Activated CD4-positive, alpha-beta memory T cell treated with anti-CD3 and anti-CD28 coated beads for 36 hours (primary cell): ENCODE results near the gene SLC17A9. TPM values are rescaled to one million over a fixed set of nuclear protein-coding genes. Genes with fewer than 3 reads are reported as not detected.

Experiments used
- CTCF ChIA-PET: fragments of 350-600 bp; sonication (Branson Sonifier 250); formaldehyde crosslinking; loops from one replicate; lab custom pipeline; 2021; ENCODE audit warnings: antibody characterized with exemption, inconsistent platforms; lab: Charles Lee
- POLR2A ChIA-PET: fragments of 350-600 bp; sonication (Branson Sonifier 250); formaldehyde crosslinking; loops from one replicate; lab custom pipeline; 2021; ENCODE audit warnings: antibody characterized with exemption; lab: Charles Lee
- DNase-seq: peaks from one replicate; pipeline ENCODE4 v3.0.0-alpha.2; 2020
- H3K27ac Mint-ChIP-seq: one replicate; pipeline ENCODE4 v1.8.0; 2021; ENCODE audit warnings: mixed read lengths
- H3K27me3 Mint-ChIP-seq: one replicate; pipeline ENCODE4 v1.8.0; 2021; ENCODE audit warnings: mixed read lengths
- H3K36me3 Mint-ChIP-seq: one replicate; pipeline ENCODE4 v1.8.0; 2021; ENCODE audit warnings: mixed read lengths
- H3K4me1 Mint-ChIP-seq: one replicate; pipeline ENCODE4 v1.8.0; 2021; ENCODE audit warnings: low read depth, mixed read lengths
- H3K4me3 Mint-ChIP-seq: one replicate; pipeline ENCODE4 v1.8.0; 2021; ENCODE audit warnings: mild to moderate bottlenecking, mixed read lengths
- H3K9me3 Mint-ChIP-seq: one replicate; pipeline ENCODE4 v1.8.0; 2021; ENCODE audit warnings: mixed read lengths
- intact Hi-C: fragments of 100-400 bp; cut with micrococcal nuclease; formaldehyde crosslinking; loops from one replicate; pipeline ENCODE4 v1.15.1; 2023
- total RNA-seq, 2 experiments: library from RNA; stranded (reverse); gene quantifications; one replicate each; pipeline ENCODE4 v1.2.3, GENCODE V29; 2021

The SLC17A9 gene
- total RNA-seq, 2 experiments from 2014 or later: 9.5 to 9.7 TPM

DNA sequence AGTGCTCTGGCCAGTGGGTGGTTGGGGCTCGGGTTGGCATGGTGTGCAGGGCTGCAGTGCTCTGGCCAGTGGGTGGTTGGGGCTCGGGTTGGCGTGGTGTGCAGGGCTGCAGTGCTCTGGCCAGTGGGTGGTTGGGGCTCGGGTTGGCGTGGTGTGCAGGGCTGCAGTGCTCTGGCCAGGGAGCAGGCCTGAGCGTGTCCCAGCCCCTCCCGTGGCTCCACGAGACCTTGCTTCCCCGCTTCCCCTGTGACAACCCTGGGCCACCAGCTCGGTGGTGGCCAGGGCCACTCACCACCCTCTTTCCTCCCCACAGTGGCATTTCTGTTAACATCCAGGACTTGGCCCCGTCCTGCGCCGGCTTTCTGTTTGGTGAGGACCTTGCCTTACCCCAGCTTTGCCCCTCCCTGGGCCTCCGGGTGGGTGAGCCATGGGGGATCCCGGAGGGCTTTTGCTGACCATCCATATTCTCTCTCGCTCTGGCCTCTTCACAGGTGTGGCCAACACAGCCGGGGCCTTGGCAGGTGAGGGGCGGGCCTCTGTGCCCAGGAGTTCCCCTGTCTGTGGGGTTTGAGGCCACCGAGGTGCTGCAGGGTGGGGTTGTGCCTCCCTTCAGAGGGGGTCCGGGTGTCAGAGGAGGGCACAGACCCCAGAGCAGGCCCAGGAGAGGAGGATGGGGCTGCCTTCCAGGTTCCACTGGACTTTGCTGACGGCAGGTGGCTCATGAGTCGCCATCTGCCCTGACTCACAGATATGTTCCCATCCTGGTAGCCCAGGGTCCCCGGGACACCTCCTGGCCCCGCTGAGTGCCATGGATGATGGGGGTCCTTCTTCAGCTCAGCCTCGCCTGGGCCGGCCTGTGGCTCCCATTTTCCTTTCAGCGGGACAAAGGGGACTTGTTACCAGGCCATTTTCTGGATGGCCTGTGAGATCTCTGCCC, 14.0 kb downstream of the SLC17A9 start:
- ChIA-PET POLR2A (no interaction called here), CTCF (interaction anchor here (1.1 kb wide), 1 partner anchor 42 kb away, joined by 4 read pairs; no protein-coding TSS in a partner anchor)
- Mint-ChIP-seq H3K4me3 (no peak overlapping the region), H3K27me3 (peaks cover 3% of the 10 kb centered on the region), H3K36me3 (no peaks in the 10 kb centered on the region), H3K9me3 (no peaks in the 10 kb centered on the region), H3K27ac (no peak overlapping the region), H3K4me1 (no peaks in the 10 kb centered on the region)
- DNase-seq: no peak
- intact Hi-C loops: no loop called here

DNA sequence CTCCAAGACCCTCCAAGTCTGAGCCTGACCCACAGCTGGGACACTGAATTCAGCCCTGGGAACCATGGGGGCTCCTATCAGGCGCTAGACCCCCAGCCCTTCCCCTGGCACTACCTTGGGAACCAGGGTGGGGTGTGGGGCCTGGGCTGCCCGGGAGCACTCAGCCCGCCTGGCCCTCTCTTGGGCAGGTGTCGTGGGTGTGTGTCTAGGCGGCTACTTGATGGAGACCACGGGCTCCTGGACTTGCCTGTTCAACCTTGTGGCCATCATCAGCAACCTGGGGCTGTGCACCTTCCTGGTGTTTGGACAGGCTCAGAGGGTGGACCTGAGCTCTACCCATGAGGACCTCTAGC, 14.6 kb downstream of the SLC17A9 start:
- peaks cover 5% of the 10 kb centered on the region for H3K4me1 Mint-ChIP-seq
- POLR2A ChIA-PET: no interaction called here
- CTCF ChIA-PET: no interaction called here
- no peaks in the 10 kb centered on the region for H3K9me3 Mint-ChIP-seq
- intact Hi-C loops: no loop called here
- peaks cover 9% of the 10 kb centered on the region for H3K27me3 Mint-ChIP-seq
- no peak for DNase-seq
- no peak overlapping the region for H3K27ac Mint-ChIP-seq
- H3K4me3 Mint-ChIP-seq: no peak overlapping the region
- no peaks in the 10 kb centered on the region for H3K36me3 Mint-ChIP-seq

DNA sequence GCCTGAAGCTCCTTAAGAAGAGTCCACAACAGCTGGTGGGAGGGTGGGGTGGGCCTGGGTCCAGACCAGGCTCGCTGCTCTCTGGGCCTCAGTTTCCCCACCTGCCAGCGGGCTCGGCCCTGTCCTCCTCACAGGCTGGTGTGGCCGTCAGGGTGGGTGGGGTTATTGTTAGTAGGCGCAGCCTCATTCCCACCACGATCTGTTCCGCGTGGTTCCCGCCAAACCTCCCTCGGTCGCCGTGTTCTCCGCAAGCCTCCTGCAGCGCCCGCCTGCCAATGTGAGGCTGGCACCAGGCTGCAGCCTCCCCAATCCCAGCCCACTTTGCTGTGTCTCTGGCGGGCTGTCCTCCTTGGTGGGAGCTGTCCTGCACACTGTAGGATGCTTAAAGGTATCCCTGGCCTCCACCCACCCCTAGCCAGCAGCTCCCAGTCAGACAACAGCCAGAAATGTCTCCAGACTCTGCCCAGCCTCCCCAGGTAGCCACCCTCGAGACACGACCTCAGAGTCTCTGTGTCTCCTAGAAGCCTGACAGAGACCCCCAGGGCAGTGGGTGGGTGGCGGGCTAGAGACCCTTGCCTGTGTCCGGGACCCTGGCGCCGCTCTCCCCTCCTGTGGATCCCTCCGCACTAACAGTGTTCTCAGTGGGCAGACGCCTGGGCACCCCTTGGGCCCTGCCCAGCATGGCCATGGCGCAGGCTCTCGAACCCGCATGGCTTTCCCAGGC, 15.3 kb downstream of the SLC17A9 start:
- peaks cover 14% of the 10 kb centered on the region for H3K27me3 Mint-ChIP-seq
- intact Hi-C loops: no loop called here
- no peak overlapping the region for H3K27ac Mint-ChIP-seq
- no peak overlapping the region for H3K4me3 Mint-ChIP-seq
- CTCF ChIA-PET: no interaction called here
- H3K4me1 Mint-ChIP-seq: peaks cover 10% of the 10 kb centered on the region
- H3K9me3 Mint-ChIP-seq: no peaks in the 10 kb centered on the region
- H3K36me3 Mint-ChIP-seq: no peaks in the 10 kb centered on the region
- no peak for DNase-seq
- POLR2A ChIA-PET: no interaction called here

- DNase-seq: no peak
- POLR2A ChIA-PET: no interaction called here
- intact Hi-C loops: no loop called here
- Mint-ChIP-seq H3K4me1 (peaks cover 10% of the 10 kb centered on the region), H3K9me3 (no peaks in the 10 kb centered on the region), H3K36me3 (no peaks in the 10 kb centered on the region), H3K27ac (no peak overlapping the region), H3K27me3 (peaks cover 18% of the 10 kb centered on the region), H3K4me3 (no peak overlapping the region)
- CTCF ChIA-PET: interaction anchor here (1.9 kb wide), 1 partner anchor 40 kb away, joined by 4 read pairs; no protein-coding TSS in a partner anchor
Observed at GRCh38 chr20:62968378-62969178, 16.1 kb downstream of the SLC17A9 start.

DNA sequence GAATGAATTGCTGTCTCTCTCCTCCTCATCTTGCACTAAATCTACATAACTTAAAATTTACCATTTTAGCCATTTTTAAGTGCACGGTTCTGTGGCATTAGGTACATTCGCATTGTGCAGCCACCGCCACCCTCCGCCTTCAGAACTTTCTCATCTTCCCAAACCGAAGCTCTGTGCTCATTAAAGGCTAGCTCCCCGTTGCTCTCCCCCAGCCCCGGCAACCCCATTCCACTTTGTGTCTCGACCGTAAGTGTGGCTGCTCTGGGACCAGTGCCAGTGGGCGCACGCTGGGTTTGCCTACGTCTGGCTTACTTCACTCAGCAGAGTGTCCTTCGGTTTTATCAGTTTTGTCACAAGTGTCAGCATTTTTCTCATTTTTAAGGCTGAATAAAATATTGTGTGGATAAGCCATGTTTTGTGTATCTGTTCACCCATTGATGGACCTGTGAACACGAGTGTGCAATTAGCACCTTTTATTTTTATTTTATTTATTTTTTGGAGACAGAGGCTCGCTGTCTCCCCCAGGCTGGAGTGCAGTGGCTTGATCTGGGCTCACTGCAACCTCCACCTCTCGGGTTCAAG, 16.8 kb downstream of the SLC17A9 start:
- H3K27ac Mint-ChIP-seq: no peak overlapping the region
- no peaks in the 10 kb centered on the region for H3K36me3 Mint-ChIP-seq
- H3K4me1 Mint-ChIP-seq: peaks cover 10% of the 10 kb centered on the region
- intact Hi-C loops: no loop called here
- CTCF ChIA-PET: interaction anchor here (1.9 to 2.1 kb wide), 2 partner anchors 38 to 40 kb away, joined by 4 to 7 read pairs; partner anchors contain the start of gene BHLHE23
- peaks cover 22% of the 10 kb centered on the region for H3K27me3 Mint-ChIP-seq
- POLR2A ChIA-PET: no interaction called here
- no peak overlapping the region for H3K4me3 Mint-ChIP-seq
- DNase-seq: no peak
- H3K9me3 Mint-ChIP-seq: no peaks in the 10 kb centered on the region

DNA sequence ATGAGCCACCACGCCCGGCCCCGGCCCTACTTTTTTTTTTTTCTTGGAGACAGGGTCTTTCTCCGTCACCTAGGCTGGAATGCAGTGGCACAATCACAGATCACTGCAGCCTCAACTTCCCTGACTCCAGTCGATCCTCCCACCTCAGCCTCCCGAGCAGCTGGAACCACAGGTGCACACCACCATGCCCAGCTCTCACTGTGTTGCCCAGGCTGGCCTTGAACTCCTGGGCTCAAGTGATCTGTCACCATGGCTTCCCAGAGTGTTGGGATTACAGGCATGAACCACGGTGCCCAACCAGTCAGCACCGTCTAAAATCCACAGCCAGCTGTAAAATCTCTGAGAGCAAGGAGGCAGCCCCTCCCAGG, 17.4 kb downstream of the SLC17A9 start:
- intact Hi-C loops: no loop called here
- Mint-ChIP-seq H3K27ac (no peak overlapping the region), H3K36me3 (no peaks in the 10 kb centered on the region), H3K9me3 (no peaks in the 10 kb centered on the region), H3K4me3 (no peak overlapping the region), H3K27me3 (peaks cover 29% of the 10 kb centered on the region), H3K4me1 (peaks cover 10% of the 10 kb centered on the region)
- ChIA-PET CTCF (interaction anchor here (1.5 to 2.1 kb wide), 3 partner anchors 10 to 39 kb away, joined by 4 to 7 read pairs (median 4); partner anchors contain the start of gene BHLHE23), POLR2A (no interaction called here)
- no peak for DNase-seq

GRCh38 chr20:62970307-62971210, 18.1 kb downstream of the SLC17A9 start:
- no peak overlapping the region for H3K27ac Mint-ChIP-seq
- peaks cover 33% of the 10 kb centered on the region for H3K27me3 Mint-ChIP-seq
- ChIA-PET POLR2A (no interaction called here), CTCF (interaction anchor here (1.2 to 2.1 kb wide), 3 partner anchors 9 to 38 kb away, joined by 4 to 8 read pairs (median 7); partner anchors contain the start of gene BHLHE23)
- no peak overlapping the region for H3K4me3 Mint-ChIP-seq
- no peaks in the 10 kb centered on the region for H3K9me3 Mint-ChIP-seq
- no peak for DNase-seq
- H3K36me3 Mint-ChIP-seq: no peaks in the 10 kb centered on the region
- intact Hi-C loops: no loop called here
- H3K4me1 Mint-ChIP-seq: peaks cover 10% of the 10 kb centered on the region

GRCh38 chr20:62971211-62971949, 18.9 kb downstream of the SLC17A9 start:
- no peak overlapping the region for H3K4me3 Mint-ChIP-seq
- no peak for DNase-seq
- intact Hi-C loops: no loop called here
- POLR2A ChIA-PET: no interaction called here
- H3K27ac Mint-ChIP-seq: no peak overlapping the region
- H3K27me3 Mint-ChIP-seq: peaks cover 41% of the 10 kb centered on the region
- H3K4me1 Mint-ChIP-seq: peaks cover 13% of the 10 kb centered on the region
- H3K9me3 Mint-ChIP-seq: no peaks in the 10 kb centered on the region
- CTCF ChIA-PET: interaction anchor here (1.2 to 2.1 kb wide), 4 partner anchors 8 to 38 kb away, joined by 4 to 11 read pairs (median 8); partner anchors contain the start of gene BHLHE23
- H3K36me3 Mint-ChIP-seq: no peaks in the 10 kb centered on the region

- Mint-ChIP-seq H3K27me3 (peaks cover 44% of the 10 kb centered on the region), H3K4me3 (peak overlapping the region; percentile 38), H3K27ac (no peak overlapping the region), H3K36me3 (no peaks in the 10 kb centered on the region), H3K9me3 (no peaks in the 10 kb centered on the region), H3K4me1 (peaks cover 17% of the 10 kb centered on the region)
- intact Hi-C loops: loop anchor here (1.0 kb wide), 1 partner anchor 37 kb away; no protein-coding TSS in a partner anchor
- ChIA-PET CTCF (interaction anchor here (0.6 to 1.8 kb wide), 35 partner anchors 8 to 246 kb away, joined by 3 to 17 read pairs (median 4); partner anchors contain the start of genes DIDO1 and GID8), POLR2A (no interaction called here)
- DNase-seq: peak; percentile 91
Observed at GRCh38 chr20:62971950-62972844, 19.7 kb downstream of the SLC17A9 start.
